Stimulated activated CD4-positive, alpha-beta T cell treated with anti-CD3 and anti-CD28 coated beads, Interleukin-4, amount 100 ng/mL, for 4 hours (primary cell): ENCODE results near the gene MED31.
"Not testable (repeated sequence)": the region's sequence is repeated elsewhere in the genome, so short reads cannot be mapped to it uniquely, and the experiment has no call there.

Source experiments
- DNase-seq, 2 experiments: peaks; one replicate each; pipeline ENCODE4 v3.0.0-alpha.2; 2020

Gene MED31

DNA sequence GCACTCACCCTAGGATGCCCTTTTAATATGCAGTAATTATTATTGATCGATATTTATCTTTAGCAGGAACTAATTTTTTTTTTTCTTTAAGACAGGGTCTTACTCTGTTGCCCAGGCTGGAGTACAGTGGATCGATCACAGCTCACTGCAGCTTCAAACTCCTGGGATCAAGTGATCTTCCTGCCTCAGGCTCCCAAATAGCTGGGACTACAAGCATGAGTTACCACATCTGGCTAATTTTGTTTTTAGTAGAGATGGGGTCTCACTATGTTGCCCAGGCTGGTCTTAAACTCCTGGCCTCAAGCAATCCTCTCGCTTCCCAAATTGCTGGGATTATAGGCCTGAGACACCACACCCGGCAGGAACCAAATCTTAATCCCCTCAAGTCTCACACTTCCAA is 40.2 kb downstream of the MED31 start:
- no peak for DNase-seq

DNA sequence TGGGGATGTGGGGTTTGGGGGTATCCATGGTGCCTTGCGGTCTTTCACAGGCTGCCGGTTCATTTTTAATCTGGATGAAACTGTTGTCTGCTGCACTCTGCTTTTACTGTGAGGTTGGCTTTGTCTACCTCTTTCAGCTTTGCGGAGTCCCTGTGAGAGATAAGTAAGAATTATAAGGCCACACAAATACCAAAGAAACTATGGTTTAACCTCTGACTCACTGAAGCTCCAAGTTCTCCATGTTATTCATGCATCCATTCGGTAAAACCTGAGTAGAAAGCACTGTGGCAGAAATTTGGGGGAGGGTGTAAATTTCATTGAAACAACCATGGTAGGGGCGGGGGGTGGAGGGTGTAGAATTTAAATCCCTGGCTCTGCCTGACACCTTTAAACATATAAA is 41.4 kb downstream of the MED31 start:
- no peak for DNase-seq

DNA sequence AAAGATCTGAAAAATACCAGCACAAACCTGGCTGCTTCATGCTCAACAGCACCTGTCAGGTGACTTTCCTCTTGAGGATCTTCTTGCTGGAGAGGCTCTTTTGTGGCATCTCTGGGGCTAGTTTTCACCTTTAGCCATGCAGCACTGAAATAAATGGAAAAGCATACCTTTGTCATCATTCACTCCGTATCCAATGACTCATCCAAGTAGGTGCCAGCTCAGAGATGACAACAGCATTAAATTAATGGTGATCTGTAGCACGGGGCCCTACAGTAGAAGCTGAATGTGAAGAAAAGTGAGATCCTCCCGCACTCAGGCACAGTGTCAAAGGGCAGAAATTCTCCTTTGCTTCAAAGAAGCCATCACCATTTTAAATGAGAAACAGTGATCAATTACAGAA is 43.1 kb downstream of the MED31 start:
- no peak for DNase-seq

DNA sequence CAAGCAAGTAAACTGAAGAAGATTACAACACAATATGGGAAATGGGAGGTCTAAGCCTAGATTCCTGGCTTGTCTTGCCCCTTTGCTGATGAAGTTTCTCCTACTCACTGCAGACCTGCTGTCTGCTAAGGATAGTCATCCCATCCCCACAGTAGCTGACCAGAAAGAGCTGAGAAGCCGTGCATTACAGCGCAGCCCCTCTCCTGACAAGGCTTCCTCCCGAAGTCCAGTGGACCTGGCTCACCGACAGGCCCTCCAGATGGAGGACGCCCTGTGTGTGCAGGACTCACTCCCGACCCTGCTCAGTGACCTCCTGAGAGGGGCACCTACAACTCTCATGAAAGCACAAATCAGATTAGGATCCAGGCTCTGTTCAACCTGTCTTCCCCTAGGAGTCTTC is 46.3 kb downstream of the MED31 start:
- no peak for DNase-seq

DNA sequence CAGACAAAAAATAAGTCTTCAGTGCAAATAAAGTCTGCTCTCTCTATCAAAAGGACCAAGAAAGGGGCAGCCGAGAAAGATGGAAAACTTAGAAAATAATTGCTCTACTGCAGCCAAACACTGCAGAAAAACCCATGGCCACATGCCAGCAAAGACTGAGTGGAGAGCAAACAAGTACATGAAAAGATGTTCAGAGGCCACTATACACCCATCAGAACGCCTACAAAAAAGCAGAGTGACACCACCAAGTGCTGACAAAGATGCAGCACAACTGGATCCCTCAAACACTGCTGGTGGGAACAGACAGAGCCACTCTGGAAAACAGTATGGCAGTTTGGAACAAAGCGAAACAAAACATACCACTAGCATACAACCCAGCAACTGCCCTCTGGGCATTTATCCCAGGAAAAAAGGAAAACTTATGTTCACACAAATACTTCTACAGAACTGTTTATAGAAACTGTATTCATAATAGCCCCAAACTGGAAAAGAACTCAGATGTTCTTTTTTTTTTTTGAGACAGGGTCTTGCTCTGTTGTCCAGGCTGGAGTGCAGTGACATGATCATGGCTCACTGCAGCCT is 47.6 kb downstream of the MED31 start:
- no peak for DNase-seq

DNA sequence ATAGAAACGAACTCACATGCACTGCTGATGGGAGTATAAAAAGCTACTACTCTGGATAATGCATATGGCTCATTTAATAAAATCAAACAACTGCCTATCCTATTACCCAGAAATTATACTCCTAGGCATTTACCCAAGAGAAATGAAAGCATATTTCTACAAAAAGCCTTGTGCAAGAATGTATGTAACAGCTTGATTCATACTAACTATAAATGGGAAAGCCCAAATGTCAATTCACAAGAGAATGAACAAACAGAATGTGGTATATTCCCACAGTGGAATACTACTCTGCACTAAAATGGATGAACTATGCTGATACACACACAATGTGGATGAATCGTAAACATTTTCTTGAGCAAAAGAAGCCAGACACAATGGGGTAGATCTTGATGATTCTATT is 49.3 kb downstream of the MED31 start:
- no peak for DNase-seq

DNA sequence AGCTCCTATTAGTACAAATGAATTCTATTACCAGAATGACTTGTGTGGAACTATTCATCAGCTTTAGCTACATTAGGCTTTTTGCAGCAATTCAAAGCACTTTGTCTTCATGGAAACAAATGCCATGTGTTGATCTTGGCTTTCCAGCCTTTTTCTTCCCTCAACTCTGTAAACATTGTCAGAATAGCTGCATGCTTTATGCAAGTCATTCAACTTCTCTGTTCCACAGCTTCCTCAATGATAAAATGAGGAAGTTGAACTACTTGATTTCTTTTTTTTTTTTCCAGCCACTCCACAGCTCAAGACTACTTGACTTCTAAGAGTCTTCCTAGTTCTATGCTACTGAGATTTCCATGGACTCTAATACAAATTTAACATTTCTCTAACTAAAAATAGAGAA is 52.0 kb downstream of the MED31 start:
- no peak for DNase-seq

DNA sequence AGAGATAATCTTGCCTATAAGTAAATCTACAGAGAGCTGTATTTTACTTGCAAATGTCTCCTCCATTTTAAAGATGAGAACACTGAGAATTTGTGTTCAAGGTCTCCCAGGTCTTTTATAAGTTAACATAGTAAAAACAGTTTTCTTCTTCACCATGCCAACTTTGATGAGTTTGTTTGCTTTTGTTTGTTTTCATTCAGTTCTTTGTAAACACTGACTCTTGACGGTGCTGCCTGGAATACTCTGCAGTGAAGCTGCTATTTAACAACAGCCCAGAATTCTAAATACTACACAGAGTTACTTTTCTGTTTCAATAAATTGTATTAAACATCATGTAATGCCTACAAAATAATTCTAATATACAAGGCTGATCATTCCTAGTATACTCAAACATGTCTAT is 53.7 kb downstream of the MED31 start:
- DNase-seq: no peak

DNA sequence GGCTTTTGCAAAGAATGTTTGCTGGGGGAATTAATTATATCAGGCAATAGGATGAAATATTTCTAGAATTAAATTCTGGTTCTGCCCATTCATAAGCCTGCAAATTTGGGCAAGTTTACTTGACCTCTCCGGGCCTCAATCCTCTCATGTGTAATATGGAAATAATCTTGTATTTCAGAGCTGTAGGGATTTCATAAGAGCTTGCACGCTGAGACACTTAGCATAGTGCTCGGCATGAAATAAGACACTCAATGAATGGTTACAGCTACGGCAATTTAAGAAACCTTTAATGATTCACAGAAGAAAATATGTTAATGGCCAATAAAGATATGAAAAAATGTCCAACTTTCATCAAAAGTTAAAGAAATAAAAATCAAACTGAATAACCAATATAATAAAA is 54.5 kb downstream of the MED31 start:
- DNase-seq: no peak

DNA sequence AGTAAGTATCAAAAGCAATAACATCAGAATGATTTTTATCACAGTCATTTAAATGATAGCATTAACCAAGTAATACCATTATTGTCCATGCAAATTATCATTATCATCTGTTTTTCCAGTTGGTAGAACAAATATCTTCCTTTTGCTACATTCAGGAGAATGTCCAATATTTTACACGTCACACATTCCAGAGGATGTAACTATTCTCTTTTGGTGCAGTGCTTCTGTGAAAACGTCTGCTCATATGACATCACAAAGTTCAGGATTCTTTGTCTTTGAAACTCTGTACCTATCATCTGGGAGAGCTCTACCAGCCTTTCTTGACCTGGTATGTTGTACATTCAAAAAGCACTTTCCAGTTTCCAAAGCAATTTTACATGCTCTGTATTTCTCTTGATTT is 54.9 kb downstream of the MED31 start:
- DNase-seq: no peak

DNA sequence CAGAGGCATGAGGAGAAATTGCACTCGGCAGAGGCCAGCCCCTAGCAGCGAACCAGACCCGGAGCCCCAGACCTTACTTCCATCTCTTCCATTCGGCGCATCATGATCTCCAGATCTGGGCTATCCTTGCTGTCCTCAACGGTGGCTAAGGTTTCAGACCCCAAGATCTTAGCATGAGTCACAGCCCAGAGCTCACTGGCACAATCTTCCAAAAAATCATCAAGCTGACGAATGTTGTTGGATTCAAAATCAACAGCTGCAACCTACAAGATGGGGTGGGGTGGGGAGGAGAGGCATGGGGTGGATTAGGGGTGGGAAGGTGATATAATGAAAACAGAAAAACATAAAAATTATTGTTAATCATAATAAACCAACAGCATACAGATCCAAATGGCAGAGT is 55.3 kb downstream of the MED31 start:
- DNase-seq: no peak

DNA sequence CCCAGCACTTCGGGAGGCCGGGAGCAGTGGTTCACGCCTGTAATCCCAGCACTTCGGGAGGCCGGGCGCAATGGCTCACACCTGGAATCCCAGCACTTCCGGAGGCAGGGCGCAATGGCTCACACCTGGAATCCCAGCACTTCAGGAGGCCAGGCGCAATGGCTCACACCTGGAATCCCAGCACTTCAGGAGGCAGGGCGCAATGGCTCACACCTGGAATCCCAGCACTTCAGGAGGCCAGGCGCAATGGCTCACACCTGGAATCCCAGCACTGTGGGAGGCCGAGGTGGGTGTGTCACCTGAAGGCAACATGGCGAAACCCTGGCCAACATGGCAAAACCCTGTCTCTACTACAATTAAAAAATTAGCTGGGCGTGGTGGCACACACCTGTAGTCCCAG is 58.0 kb downstream of the MED31 start:
- DNase-seq: not testable (repeated sequence)
